ENCODE data around the gene KIF19. TPM values are rescaled to one million over a fixed set of nuclear protein-coding genes. Genes with fewer than 3 reads are reported as not detected.

The KIF19 gene
- total RNA-seq, 2 experiments from 2014 or later = 3.5 to 3.8 TPM

GRCh38 chr17:74373838-74374606, 48.0 kb downstream of the KIF19 start:
- Mint-ChIP-seq H3K4me3 (no peak overlapping the region), H3K27ac (no peak overlapping the region), H3K36me3 (ENCODE audit: low read depth) (no peaks in the 10 kb centered on the region), H3K9me3 (no peaks in the 10 kb centered on the region), H3K4me1 (peaks cover 6% of the 10 kb centered on the region), H3K27me3 (peaks cover 12% of the 10 kb centered on the region)
- DNase-seq = no peak
- CTCF ChIA-PET = interaction anchor here (0.9 to 1.2 kb wide), 2 partner anchors 8 to 13 kb away, joined by 3 to 6 read pairs; partner anchors contain the start of gene BTBD17
- POLR2A ChIA-PET = no interaction called here

GRCh38 chr17:74374858-74375257, 48.8 kb downstream of the KIF19 start:
- Mint-ChIP-seq H3K27ac (no peak overlapping the region), H3K4me3 (no peak overlapping the region), H3K9me3 (no peaks in the 10 kb centered on the region), H3K4me1 (peaks cover 6% of the 10 kb centered on the region), H3K27me3 (peaks cover 10% of the 10 kb centered on the region), H3K36me3 (ENCODE audit: low read depth) (no peaks in the 10 kb centered on the region)
- ChIA-PET CTCF (interaction anchor here (8.5 kb wide), 1 partner anchor 81 kb away, joined by 128 read pairs; no protein-coding TSS in a partner anchor), POLR2A (no interaction called here)
- DNase-seq = no peak

- Mint-ChIP-seq H3K4me1 (peaks cover 9% of the 10 kb centered on the region), H3K9me3 (no peaks in the 10 kb centered on the region), H3K27me3 (peaks cover 12% of the 10 kb centered on the region), H3K27ac (no peak overlapping the region), H3K4me3 (no peak overlapping the region), H3K36me3 (ENCODE audit: low read depth) (no peaks in the 10 kb centered on the region)
- DNase-seq = peak; percentile 93
- POLR2A ChIA-PET = interaction anchor here (0.8 to 1.6 kb wide), 6 partner anchors 9 to 111 kb away, joined by 3 to 10 read pairs (median 4); no protein-coding TSS in a partner anchor
- CTCF ChIA-PET = interaction anchor here (0.6 to 8.5 kb wide), 31 partner anchors 9 to 356 kb away, joined by 3 to 128 read pairs (median 5); partner anchors contain the start of genes BTBD17, CD300A, CD300LD and GPR142
Observed at GRCh38 chr17:74379495-74380085, 53.6 kb downstream of the KIF19 start.

- no peak for DNase-seq
- no peak overlapping the region for H3K27ac Mint-ChIP-seq
- H3K4me1 Mint-ChIP-seq = peaks cover 9% of the 10 kb centered on the region
- ChIA-PET CTCF (interaction anchor here (0.8 to 8.5 kb wide), 11 partner anchors 10 to 223 kb away, joined by 3 to 128 read pairs (median 7); partner anchors contain the start of genes CD300A and GPR142), POLR2A (interaction anchor here (1.1 to 1.6 kb wide), 3 partner anchors 10 to 58 kb away, joined by 3 to 10 read pairs (median 4); no protein-coding TSS in a partner anchor)
- H3K36me3 Mint-ChIP-seq (ENCODE audit: low read depth) = no peaks in the 10 kb centered on the region
- no peaks in the 10 kb centered on the region for H3K9me3 Mint-ChIP-seq
- H3K27me3 Mint-ChIP-seq = peaks cover 12% of the 10 kb centered on the region
- no peak overlapping the region for H3K4me3 Mint-ChIP-seq
Observed at GRCh38 chr17:74380086-74380958, 54.3 kb downstream of the KIF19 start.

GRCh38 chr17:74380959-74381808, 55.2 kb downstream of the KIF19 start:
- peaks cover 12% of the 10 kb centered on the region for H3K27me3 Mint-ChIP-seq
- H3K27ac Mint-ChIP-seq = no peak overlapping the region
- H3K4me3 Mint-ChIP-seq = no peak overlapping the region
- CTCF ChIA-PET = interaction anchor here (0.6 to 8.5 kb wide), 7 partner anchors 12 to 222 kb away, joined by 3 to 128 read pairs (median 29); partner anchors contain the start of gene GPR142
- POLR2A ChIA-PET = no interaction called here
- H3K9me3 Mint-ChIP-seq = no peaks in the 10 kb centered on the region
- peaks cover 9% of the 10 kb centered on the region for H3K4me1 Mint-ChIP-seq
- H3K36me3 Mint-ChIP-seq (ENCODE audit: low read depth) = no peaks in the 10 kb centered on the region
- DNase-seq = no peak

GRCh38 chr17:74383141-74383540, 57.1 kb downstream of the KIF19 start:
- Mint-ChIP-seq H3K36me3 (ENCODE audit: low read depth) (no peaks in the 10 kb centered on the region), H3K27ac (no peak overlapping the region)
- CTCF ChIA-PET = interaction anchor here (8.5 kb wide), 1 partner anchor 73 kb away, joined by 128 read pairs; no protein-coding TSS in a partner anchor

GRCh38 chr17:74385201-74385600, 59.2 kb downstream of the KIF19 start:
- ChIA-PET POLR2A (no interaction called here), CTCF (interaction anchor here (0.8 to 1.0 kb wide), 3 partner anchors 16 to 69 kb away, joined by 3 to 7 read pairs (median 6); no protein-coding TSS in a partner anchor)
- DNase-seq = no peak
- no peak overlapping the region for H3K27ac Mint-ChIP-seq
- H3K36me3 Mint-ChIP-seq (ENCODE audit: low read depth) = no peaks in the 10 kb centered on the region
- no peaks in the 10 kb centered on the region for H3K9me3 Mint-ChIP-seq
- no peak overlapping the region for H3K4me3 Mint-ChIP-seq
- H3K4me1 Mint-ChIP-seq = no peaks in the 10 kb centered on the region
- H3K27me3 Mint-ChIP-seq = peaks cover 5% of the 10 kb centered on the region

More at GRCh38 chr17:74383141-74383540, 57.1 kb downstream of the KIF19 start:
- DNase-seq = no peak
- peaks cover 9% of the 10 kb centered on the region for H3K4me1 Mint-ChIP-seq
- no peak overlapping the region for H3K4me3 Mint-ChIP-seq
- H3K27me3 Mint-ChIP-seq = peaks cover 5% of the 10 kb centered on the region
- H3K9me3 Mint-ChIP-seq = no peaks in the 10 kb centered on the region
- POLR2A ChIA-PET = no interaction called here

GRCh38 chr17:74386386-74386785, 60.4 kb downstream of the KIF19 start:
- ChIA-PET POLR2A (no interaction called here), CTCF (interaction anchor here (1.2 kb wide), 1 partner anchor 71 kb away, joined by 6 read pairs; no protein-coding TSS in a partner anchor)
- no peak for DNase-seq
- Mint-ChIP-seq H3K9me3 (no peaks in the 10 kb centered on the region), H3K4me1 (no peaks in the 10 kb centered on the region), H3K27me3 (peaks cover 5% of the 10 kb centered on the region), H3K4me3 (no peak overlapping the region), H3K36me3 (ENCODE audit: low read depth) (no peaks in the 10 kb centered on the region), H3K27ac (no peak overlapping the region)

GRCh38 chr17:74387365-74388218, 61.6 kb downstream of the KIF19 start:
- peaks cover 5% of the 10 kb centered on the region for H3K27me3 Mint-ChIP-seq
- H3K4me3 Mint-ChIP-seq = no peak overlapping the region
- ChIA-PET POLR2A (no interaction called here), CTCF (no interaction called here)
- no peaks in the 10 kb centered on the region for H3K36me3 Mint-ChIP-seq (ENCODE audit: low read depth)
- no peak overlapping the region for H3K27ac Mint-ChIP-seq
- H3K9me3 Mint-ChIP-seq = no peaks in the 10 kb centered on the region
- no peak for DNase-seq
- H3K4me1 Mint-ChIP-seq = peaks cover 3% of the 10 kb centered on the region

- POLR2A ChIA-PET = no interaction called here
- Mint-ChIP-seq H3K27ac (no peak overlapping the region), H3K36me3 (ENCODE audit: low read depth) (no peaks in the 10 kb centered on the region), H3K9me3 (no peaks in the 10 kb centered on the region), H3K27me3 (peaks cover 5% of the 10 kb centered on the region), H3K4me3 (no peak overlapping the region), H3K4me1 (peaks cover 3% of the 10 kb centered on the region)
- CTCF ChIA-PET = no interaction called here
- no peak for DNase-seq
Observed at GRCh38 chr17:74389084-74389753, 63.2 kb downstream of the KIF19 start.
